HepG2 (cell line): Measurements from ENCODE around the gene COA3. TPM values are rescaled to one million over a fixed set of nuclear protein-coding genes. Genes with fewer than 3 reads are reported as not detected.

Source experiments
- ARID2 ChIP-seq: sonication (generic); formaldehyde crosslinking; IDR thresholded peaks from 2 replicates; pipeline ENCODE4 v1.8.1; 2022; ENCODE audit warnings: mild to moderate bottlenecking, missing genetic modification reagents, borderline replicate concordance
- ARNTL ChIP-seq: sonication (generic); formaldehyde crosslinking; IDR thresholded peaks from 2 replicates; pipeline ENCODE4 v1.4.0; 2020; ENCODE audit warnings: mild to moderate bottlenecking, missing genetic modification reagents
- BRF2 ChIP-seq: sonication (generic); formaldehyde crosslinking; IDR thresholded peaks from 2 replicates; pipeline ENCODE4 v1.8.1; 2022; ENCODE audit warnings: mild to moderate bottlenecking, missing genetic modification reagents
- IRF2 ChIP-seq: IDR thresholded peaks from 2 replicates; pipeline ENCODE4 v1.6.1; 2018; ENCODE audit warnings: missing genetic modification reagents, missing compliant biosample characterization
- KAT7 ChIP-seq: IDR thresholded peaks from 2 replicates; pipeline ENCODE4 v1.6.1; 2018; ENCODE audit warnings: borderline replicate concordance, missing compliant biosample characterization
- KDM5B ChIP-seq: sonication (generic); formaldehyde crosslinking; IDR thresholded peaks from 2 replicates; pipeline ENCODE4 v1.4.0; 2020; ENCODE audit warnings: missing genetic modification reagents, mild to moderate bottlenecking, borderline replicate concordance
- KIAA2018 ChIP-seq: sonication (generic); formaldehyde crosslinking; IDR thresholded peaks from 2 replicates; pipeline ENCODE4 v1.5.0; 2020; ENCODE audit warnings: mild to moderate bottlenecking, missing genetic modification reagents, borderline replicate concordance
- KLF15 ChIP-seq: sonication (generic); formaldehyde crosslinking; IDR thresholded peaks from 2 replicates; pipeline ENCODE4 v1.8.1; 2023; ENCODE audit warnings: borderline replicate concordance, mild to moderate bottlenecking, inconsistent platforms, missing genetic modification reagents, mixed read lengths
- MED8 ChIP-seq: sonication (generic); formaldehyde crosslinking; IDR thresholded peaks from 2 replicates; pipeline ENCODE4 v1.8.1; 2023; ENCODE audit warnings: mild to moderate bottlenecking, missing genetic modification reagents; ENCODE audit not compliant: insufficient replicate concordance
- NBN ChIP-seq: fragments of 450-650 bp; conservative IDR thresholded peaks from 2 replicates; pipeline ENCODE4 v1.6.1; 2017
- SNAPC2 ChIP-seq: sonication (generic); formaldehyde crosslinking; IDR thresholded peaks from 2 replicates; pipeline ENCODE4 v1.8.1; 2022; ENCODE audit warnings: mild to moderate bottlenecking, missing genetic modification reagents
- TCF12 ChIP-seq, 2 experiments: fragments of 450-650 bp in 1 of 2; sonication (generic) in 1 of 2; formaldehyde crosslinking in 1 of 2; IDR thresholded peaks; 2 replicates each; pipeline versions ENCODE4 v1.6.1 to v1.8.0; 2017 to 2022; ENCODE audit warnings: antibody characterized with exemption in 1 of 2, mild to moderate bottlenecking in 1 of 2, missing genetic modification reagents in 1 of 2, moderate library complexity in 1 of 2
- ZFY ChIP-seq: sonication (generic); formaldehyde crosslinking; IDR thresholded peaks from 2 replicates; pipeline ENCODE4 v1.4.0; 2020; ENCODE audit warnings: missing genetic modification reagents
- ZNF614 ChIP-seq: IDR thresholded peaks from 2 replicates; pipeline ENCODE4 v1.6.1; 2018; ENCODE audit warnings: missing biosample characterization, missing genetic modification reagents, inconsistent platforms, borderline replicate concordance
- ZNF674 ChIP-seq: sonication (generic); formaldehyde crosslinking; IDR thresholded peaks from 2 replicates; pipeline ENCODE4 v1.5.0; 2020; ENCODE audit warnings: low read depth, mild to moderate bottlenecking, missing genetic modification reagents
- ZNF720 ChIP-seq: sonication (generic); formaldehyde crosslinking; IDR thresholded peaks from 2 replicates; pipeline ENCODE4 v1.4.0; 2020; ENCODE audit warnings: missing genetic modification reagents
- polyA plus RNA-seq, 8 experiments: library from polyadenylated mRNA; depleted of rRNA in 3 of 8; stranded (reverse) in 7 of 8; unstranded in 1 of 8; fragments of >200 nt; fragmentation: Illumina TruSeq in 4 of 8; extraction: Trizol in 4 of 8; gene quantifications; 2 replicates each; pipeline versions ENCODE4 v1.2.1 to v1.2.3, GENCODE V29; 2011 to 2016; ENCODE audit warnings: low read depth in 4 of 8, missing spikeins in 1 of 8, mixed read lengths in 1 of 8; ENCODE audit not compliant: insufficient read depth in 1 of 8
- total RNA-seq, 5 experiments: library from RNA; depleted of rRNA; stranded (reverse); fragments of >200 nt; fragmentation: Illumina TruSeq; extraction: Trizol; gene quantifications; 2 replicates each; pipeline ENCODE4 v1.2.3, GENCODE V29; 2016; ENCODE audit warnings: low read depth in 1 of 5
- TF ChIP-seq, protein P1 (sequence below): sonication (generic); formaldehyde crosslinking; IDR thresholded peaks from 2 replicates; pipeline ENCODE4; 2020; ENCODE audit warnings: missing genetic modification reagents, mild to moderate bottlenecking, borderline replicate concordance

The COA3 gene
- total and polyA plus RNA-seq, 2 of the 13 experiments (the other 11 are each of a cell fraction or from before 2014, with no cell fraction given) = 133 to 202 TPM

DNA sequence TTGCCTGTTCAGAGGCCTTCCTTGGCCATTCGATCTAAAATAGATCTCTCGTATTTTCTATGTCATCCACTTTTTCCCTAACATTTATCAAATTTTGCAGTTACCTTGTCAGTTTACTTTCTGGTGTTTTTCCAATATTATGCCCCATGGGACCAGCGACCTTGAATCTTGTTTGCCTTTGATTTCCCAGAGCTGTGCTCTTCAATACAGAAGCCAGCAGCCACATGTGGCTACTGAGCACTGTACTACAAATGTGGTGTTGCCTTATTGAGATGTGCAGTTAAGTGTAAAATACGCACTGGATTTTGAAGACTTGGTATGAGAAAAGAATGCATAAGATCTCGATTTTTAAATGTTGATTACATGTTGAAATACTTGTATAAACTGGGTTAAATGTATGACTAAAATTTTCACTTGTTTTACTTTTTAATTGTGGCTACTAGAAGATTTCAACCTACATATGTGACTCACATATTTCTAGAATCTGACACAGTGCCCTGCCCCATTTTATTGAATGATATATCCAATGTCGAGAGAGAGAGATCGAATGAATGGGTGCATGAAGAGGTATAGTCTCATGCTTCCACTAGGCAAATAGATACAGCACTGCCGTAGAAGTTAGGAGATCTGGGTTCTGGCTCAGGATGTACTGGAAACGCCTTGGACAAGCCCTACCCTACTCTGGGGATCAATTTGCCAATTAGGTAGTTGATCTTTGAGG is 33.9 kb upstream of the COA3 start (continued):
- TF ChIP-seq ZFY (CRISPR knock-in tag) = no peak
- no peak for TF ChIP-seq MED8 (CRISPR knock-in tag)
- peak; percentile 65; the same call in 1 of the 2 replicates for TF ChIP-seq SNAPC2 (CRISPR knock-in tag)
- TF ChIP-seq ZNF614 (CRISPR knock-in tag) = peak; percentile 76
- no peak for TF ChIP-seq TCF12 (IDR thresholded peaks at IDR 0.05)
- no peak for TF ChIP-seq TCF12 (CRISPR knock-in tag; IDR thresholded peaks at IDR 0.05)
- TF ChIP-seq ZNF674 (CRISPR knock-in tag) = no peak
- TF ChIP-seq ARID2 (CRISPR knock-in tag) = peak; percentile 95; the same call in 1 of the 2 replicates
- TF ChIP-seq KDM5B (CRISPR knock-in tag) = no peak
- TF ChIP-seq BRF2 (CRISPR knock-in tag) = no peak; the same call in 1 of the 2 replicates
- peak; percentile 57; the same call in 1 of the 2 replicates for TF ChIP-seq IRF2 (CRISPR knock-in tag)
- TF ChIP-seq NBN = no peak
- TF ChIP-seq ZNF720 = no peak
- TF ChIP-seq ARNTL (CRISPR knock-in tag) = no peak
- TF ChIP-seq KLF15 (CRISPR knock-in tag) = no peak
- no peak for TF ChIP-seq KIAA2018
- TF ChIP-seq, protein P1, sequence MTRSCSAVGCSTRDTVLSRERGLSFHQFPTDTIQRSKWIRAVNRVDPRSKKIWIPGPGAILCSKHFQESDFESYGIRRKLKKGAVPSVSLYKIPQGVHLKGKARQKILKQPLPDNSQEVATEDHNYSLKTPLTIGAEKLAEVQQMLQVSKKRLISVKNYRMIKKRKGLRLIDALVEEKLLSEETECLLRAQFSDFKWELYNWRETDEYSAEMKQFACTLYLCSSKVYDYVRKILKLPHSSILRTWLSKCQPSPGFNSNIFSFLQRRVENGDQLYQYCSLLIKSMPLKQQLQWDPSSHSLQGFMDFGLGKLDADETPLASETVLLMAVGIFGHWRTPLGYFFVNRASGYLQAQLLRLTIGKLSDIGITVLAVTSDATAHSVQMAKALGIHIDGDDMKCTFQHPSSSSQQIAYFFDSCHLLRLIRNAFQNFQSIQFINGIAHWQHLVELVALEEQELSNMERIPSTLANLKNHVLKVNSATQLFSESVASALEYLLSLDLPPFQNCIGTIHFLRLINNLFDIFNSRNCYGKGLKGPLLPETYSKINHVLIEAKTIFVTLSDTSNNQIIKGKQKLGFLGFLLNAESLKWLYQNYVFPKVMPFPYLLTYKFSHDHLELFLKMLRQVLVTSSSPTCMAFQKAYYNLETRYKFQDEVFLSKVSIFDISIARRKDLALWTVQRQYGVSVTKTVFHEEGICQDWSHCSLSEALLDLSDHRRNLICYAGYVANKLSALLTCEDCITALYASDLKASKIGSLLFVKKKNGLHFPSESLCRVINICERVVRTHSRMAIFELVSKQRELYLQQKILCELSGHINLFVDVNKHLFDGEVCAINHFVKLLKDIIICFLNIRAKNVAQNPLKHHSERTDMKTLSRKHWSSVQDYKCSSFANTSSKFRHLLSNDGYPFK (CRISPR knock-in tag) = no peak
- no peak for TF ChIP-seq KAT7 (CRISPR knock-in tag)
